Measurements from ENCODE around the gene PRKN. TPM values are rescaled to one million over a fixed set of nuclear protein-coding genes. Genes with fewer than 3 reads are reported as not detected.

Gene PRKN
- total and polyA plus RNA-seq, 3 experiments from 2014 or later = 0.22 to 1.0 (median 0.55) TPM

GRCh38 chr6:161772176-161772575 is 955.4 kb downstream of the PRKN start:
- Mint-ChIP-seq H3K9me3 (peaks cover 0 to 3% (median 0%) of the 10 kb centered on the region in 5 donors), H3K27me3 (no peaks in the 10 kb centered on the region), H3K36me3 (no peaks in the 10 kb centered on the region), H3K4me1 (no peaks in the 10 kb centered on the region), H3K4me3 (no peak overlapping the region), H3K27ac (no peak overlapping the region)
- H3K27me3 ChIP-seq (ENCODE audit: insufficient read depth, low read length, poor library complexity, severe bottlenecking) = no peaks in the 10 kb centered on the region
- H3K9me3 ChIP-seq (ENCODE audit: low read length) = no peaks in the 10 kb centered on the region
- H3K36me3 ChIP-seq (ENCODE audit: insufficient read depth, low read length) = no peaks in the 10 kb centered on the region
- H3K4me1 ChIP-seq (ENCODE audit: insufficient read depth, low read length) = no peaks in the 10 kb centered on the region
- POLR2A ChIA-PET = no interaction called here
- no peak overlapping the region for H3K27ac ChIP-seq (ENCODE audit: low read depth, low read length)
- H3K4me3 ChIP-seq (ENCODE audit: low read length) = no peak overlapping the region
- CTCF ChIA-PET = no interaction called here
- DNase-seq = no peak

- no peak for DNase-seq
- no peaks in the 10 kb centered on the region for H3K9me3 ChIP-seq (ENCODE audit: low read length)
- Mint-ChIP-seq H3K4me1 (no peaks in the 10 kb centered on the region), H3K27me3 (no peaks in the 10 kb centered on the region), H3K27ac (no peak overlapping the region), H3K36me3 (no peaks in the 10 kb centered on the region), H3K9me3 (peaks cover 0 to 5% (median 0%) of the 10 kb centered on the region in 5 donors), H3K4me3 (no peak overlapping the region)
- H3K4me3 ChIP-seq (ENCODE audit: low read length) = no peak overlapping the region
- no peaks in the 10 kb centered on the region for H3K4me1 ChIP-seq (ENCODE audit: insufficient read depth, low read length)
- ChIA-PET CTCF (no interaction called here), POLR2A (no interaction called here)
- no peak overlapping the region for H3K27ac ChIP-seq (ENCODE audit: low read depth, low read length)
- H3K27me3 ChIP-seq (ENCODE audit: insufficient read depth, low read length, poor library complexity, severe bottlenecking) = no peaks in the 10 kb centered on the region
- H3K36me3 ChIP-seq (ENCODE audit: insufficient read depth, low read length) = no peaks in the 10 kb centered on the region
Observed at GRCh38 chr6:161761966-161762365, 965.6 kb downstream of the PRKN start.

GRCh38 chr6:161755080-161755479 is 972.5 kb downstream of the PRKN start:
- Histone ChIP-seq H3K4me1 (ENCODE audit: insufficient read depth, low read length) (no peaks in the 10 kb centered on the region), H3K9me3 (ENCODE audit: low read length) (no peaks in the 10 kb centered on the region), H3K36me3 (ENCODE audit: insufficient read depth, low read length) (no peaks in the 10 kb centered on the region), H3K4me3 (ENCODE audit: low read length) (no peak overlapping the region), H3K27ac (ENCODE audit: low read depth, low read length) (no peak overlapping the region), H3K27me3 (ENCODE audit: insufficient read depth, low read length, poor library complexity, severe bottlenecking) (no peaks in the 10 kb centered on the region)
- DNase-seq = no peak
- Mint-ChIP-seq H3K27ac (no peak overlapping the region), H3K27me3 (no peaks in the 10 kb centered on the region), H3K4me1 (no peaks in the 10 kb centered on the region), H3K36me3 (no peaks in the 10 kb centered on the region), H3K4me3 (peak overlapping the region in 1 of 7 donors; percentile 33), H3K9me3 (peaks cover 0 to 8% (median 4%) of the 10 kb centered on the region in 5 donors)
- ChIA-PET CTCF (no interaction called here), POLR2A (no interaction called here)

GRCh38 chr6:161750686-161751085 is 976.9 kb downstream of the PRKN start:
- Histone ChIP-seq H3K27ac (ENCODE audit: low read depth, low read length) (no peak overlapping the region), H3K4me3 (ENCODE audit: low read length) (no peak overlapping the region), H3K4me1 (ENCODE audit: insufficient read depth, low read length) (no peaks in the 10 kb centered on the region), H3K36me3 (ENCODE audit: insufficient read depth, low read length) (no peaks in the 10 kb centered on the region), H3K9me3 (ENCODE audit: low read length) (no peaks in the 10 kb centered on the region), H3K27me3 (ENCODE audit: insufficient read depth, low read length, poor library complexity, severe bottlenecking) (no peaks in the 10 kb centered on the region)
- Mint-ChIP-seq H3K4me1 (no peaks in the 10 kb centered on the region), H3K27ac (no peak overlapping the region), H3K36me3 (no peaks in the 10 kb centered on the region), H3K9me3 (peaks cover 0 to 6% (median 0%) of the 10 kb centered on the region in 5 donors), H3K27me3 (no peaks in the 10 kb centered on the region), H3K4me3 (no peak overlapping the region)
- CTCF ChIA-PET = no interaction called here
- DNase-seq = no peak
- POLR2A ChIA-PET = no interaction called here

- Mint-ChIP-seq H3K36me3 (peaks cover 0 to under 1% (median 0%) of the 10 kb centered on the region in 3 donors), H3K27me3 (peaks cover 0 to 2% of the 10 kb centered on the region in 2 donors), H3K9me3 (peaks cover 0 to 6% (median 0%) of the 10 kb centered on the region in 5 donors), H3K4me3 (no peak overlapping the region), H3K4me1 (no peaks in the 10 kb centered on the region), H3K27ac (no peak overlapping the region)
- no peaks in the 10 kb centered on the region for H3K9me3 ChIP-seq (ENCODE audit: low read length)
- no peaks in the 10 kb centered on the region for H3K4me1 ChIP-seq (ENCODE audit: insufficient read depth, low read length)
- no peaks in the 10 kb centered on the region for H3K36me3 ChIP-seq (ENCODE audit: insufficient read depth, low read length)
- DNase-seq = no peak
- no peak overlapping the region for H3K27ac ChIP-seq (ENCODE audit: low read depth, low read length)
- POLR2A ChIA-PET = no interaction called here
- H3K4me3 ChIP-seq (ENCODE audit: low read length) = no peak overlapping the region
- CTCF ChIA-PET = no interaction called here
- no peaks in the 10 kb centered on the region for H3K27me3 ChIP-seq (ENCODE audit: insufficient read depth, low read length, poor library complexity, severe bottlenecking)
Observed at GRCh38 chr6:161749576-161749975, 978.0 kb downstream of the PRKN start.

GRCh38 chr6:161748535-161749416 is 978.8 kb downstream of the PRKN start:
- Mint-ChIP-seq H3K27ac (no peak overlapping the region), H3K36me3 (peaks cover 0 to 5% (median 0%) of the 10 kb centered on the region in 3 donors), H3K4me3 (peak overlapping the region in 1 of 7 donors; percentile 75), H3K9me3 (peaks cover 0 to 6% (median 0%) of the 10 kb centered on the region in 5 donors), H3K27me3 (peaks cover 0 to 2% of the 10 kb centered on the region in 2 donors), H3K4me1 (no peaks in the 10 kb centered on the region)
- Histone ChIP-seq H3K4me1 (ENCODE audit: insufficient read depth, low read length) (no peaks in the 10 kb centered on the region), H3K27me3 (ENCODE audit: insufficient read depth, low read length, poor library complexity, severe bottlenecking) (no peaks in the 10 kb centered on the region), H3K27ac (ENCODE audit: low read depth, low read length) (no peak overlapping the region), H3K9me3 (ENCODE audit: low read length) (no peaks in the 10 kb centered on the region), H3K4me3 (ENCODE audit: low read length) (no peak overlapping the region), H3K36me3 (ENCODE audit: insufficient read depth, low read length) (no peaks in the 10 kb centered on the region)
- POLR2A ChIA-PET = no interaction called here
- CTCF ChIA-PET = no interaction called here
- DNase-seq = no peak

- peaks cover 0 to 5% (median 0%) of the 10 kb centered on the region in 3 donors for H3K36me3 Mint-ChIP-seq
- Histone ChIP-seq H3K27ac (ENCODE audit: low read depth, low read length) (no peak overlapping the region), H3K9me3 (ENCODE audit: low read length) (no peaks in the 10 kb centered on the region), H3K4me1 (ENCODE audit: insufficient read depth, low read length) (no peaks in the 10 kb centered on the region), H3K27me3 (ENCODE audit: insufficient read depth, low read length, poor library complexity, severe bottlenecking) (no peaks in the 10 kb centered on the region), H3K36me3 (ENCODE audit: insufficient read depth, low read length) (no peaks in the 10 kb centered on the region), H3K4me3 (ENCODE audit: low read length) (no peak overlapping the region)
- no peaks in the 10 kb centered on the region for H3K4me1 Mint-ChIP-seq
- H3K27ac Mint-ChIP-seq = no peak overlapping the region
- peaks cover 0 to 8% (median 0%) of the 10 kb centered on the region in 5 donors for H3K9me3 Mint-ChIP-seq
- no peak for DNase-seq
- no peak overlapping the region for H3K4me3 Mint-ChIP-seq
- ChIA-PET CTCF (no interaction called here), POLR2A (no interaction called here)
- H3K27me3 Mint-ChIP-seq = peaks cover 0 to 2% of the 10 kb centered on the region in 2 donors
Observed at GRCh38 chr6:161747506-161747905, 980.1 kb downstream of the PRKN start.

- no peaks in the 10 kb centered on the region for H3K9me3 ChIP-seq (ENCODE audit: low read length)
- DNase-seq = no peak
- Mint-ChIP-seq H3K9me3 (peaks cover 0 to 6% (median 3%) of the 10 kb centered on the region in 5 donors), H3K27me3 (peaks cover 0 to 2% of the 10 kb centered on the region in 2 donors), H3K4me1 (no peaks in the 10 kb centered on the region), H3K27ac (no peak overlapping the region), H3K4me3 (no peak overlapping the region), H3K36me3 (peaks cover 0 to 5% (median 0%) of the 10 kb centered on the region in 3 donors)
- no peaks in the 10 kb centered on the region for H3K27me3 ChIP-seq (ENCODE audit: insufficient read depth, low read length, poor library complexity, severe bottlenecking)
- ChIA-PET POLR2A (no interaction called here), CTCF (no interaction called here)
- no peak overlapping the region for H3K4me3 ChIP-seq (ENCODE audit: low read length)
- no peak overlapping the region for H3K27ac ChIP-seq (ENCODE audit: low read depth, low read length)
- no peaks in the 10 kb centered on the region for H3K4me1 ChIP-seq (ENCODE audit: insufficient read depth, low read length)
- H3K36me3 ChIP-seq (ENCODE audit: insufficient read depth, low read length) = no peaks in the 10 kb centered on the region
Observed at GRCh38 chr6:161745594-161746141, 981.9 kb downstream of the PRKN start.
